Measurements from ENCODE around the gene CRADD.

GRCh38 chr12:93642751-93643150 lies 34.4 kb upstream of the CRADD start:
- TF ChIP-seq CTCF (IDR thresholded peaks at IDR 0.05), result no peak
- TF ChIP-seq POLR2A (IDR thresholded peaks at IDR 0.05), result no peak
- TF ChIP-seq POLR2AphosphoS5 (IDR thresholded peaks at IDR 0.05), result no peak
- no peak for TF ChIP-seq EP300 (IDR thresholded peaks at IDR 0.05)
